Urinary bladder (tissue), 4 donors: ENCODE measurements around the gene ANOS1. TPM values are rescaled to one million over a fixed set of nuclear protein-coding genes. Genes with fewer than 3 reads are reported as not detected.
"Not testable (repeated sequence)": the region's sequence is repeated elsewhere in the genome, so short reads cannot be mapped to it uniquely, and the experiment has no call there.

ENCODE experiments used
- DNase-seq: peaks from one replicate; pipeline ENCODE4 v3.0.0-alpha.2; 2015; ENCODE audit errors: extremely low spot score
- H3K27ac ChIP-seq: one replicate; pipeline ENCODE4 v1.5.1; 2013; ENCODE audit warnings: low read depth, mild to moderate bottlenecking, moderate library complexity
- H3K36me3 ChIP-seq: one replicate; pipeline ENCODE4 v1.6.1; 2013; ENCODE audit warnings: mild to moderate bottlenecking, moderate library complexity; ENCODE audit not compliant: insufficient read depth
- H3K4me1 ChIP-seq: one replicate; pipeline ENCODE4 v1.6.1; 2013; ENCODE audit warnings: mild to moderate bottlenecking, moderate library complexity; ENCODE audit not compliant: insufficient read depth
- H3K4me3 ChIP-seq: one replicate; pipeline ENCODE4 v1.5.1; 2013; ENCODE audit warnings: low read depth, low read length
- WGBS: extraction: QIAGEN DNeasy Blood & Tissue Kit; methylation state at CpG from one replicate; pipeline ENCODE4 v1.1.7; 2013; 5-methylcytosine and 5-hydroxymethylcytosine counted together
- polyA plus RNA-seq: library from polyadenylated mRNA; stranded (reverse); fragments of 200-250 nt; gene quantifications from one replicate; pipeline ENCODE4 v1.2.3, GENCODE V29; 2013
- total RNA-seq: library from RNA; depleted of rRNA; stranded (reverse); fragments of >200 nt; gene quantifications from one replicate; pipeline ENCODE4 v1.2.3, GENCODE V29; 2014
- donor health status: healthy with polysubstance abuse.
- donor health status: healthy.

Gene ANOS1
- total RNA-seq (20.2 TPM), polyA plus RNA-seq (0.53 TPM)

GRCh38 chrX:8731559-8732395, at the start of gene ANOS1:
ANOS1 (minus strand) TSS chrX:8732137; CDS start chrX:8732036, 101 bp downstream.
- no peak for DNase-seq
- under 1% methylated on average over 86 of the region's 88 CpGs for WGBS
- Histone ChIP-seq H3K4me3 (peak within 1 kb of the TSS; percentile 37), H3K36me3 (no peaks in the 10 kb centered on the region), H3K4me1 (peaks cover 3% of the 10 kb centered on the region), H3K27ac (no peak within 1 kb of the TSS)

GRCh38 chrX:8773117-8773516, 41.2 kb upstream of the ANOS1 start:
- Histone ChIP-seq H3K4me3 (no peak overlapping the region), H3K27ac (no peak overlapping the region), H3K36me3 (no peaks in the 10 kb centered on the region), H3K4me1 (no peaks in the 10 kb centered on the region)
- no peak for DNase-seq
- WGBS = 72% methylated on average over 5 of the region's 5 CpGs

DNA sequence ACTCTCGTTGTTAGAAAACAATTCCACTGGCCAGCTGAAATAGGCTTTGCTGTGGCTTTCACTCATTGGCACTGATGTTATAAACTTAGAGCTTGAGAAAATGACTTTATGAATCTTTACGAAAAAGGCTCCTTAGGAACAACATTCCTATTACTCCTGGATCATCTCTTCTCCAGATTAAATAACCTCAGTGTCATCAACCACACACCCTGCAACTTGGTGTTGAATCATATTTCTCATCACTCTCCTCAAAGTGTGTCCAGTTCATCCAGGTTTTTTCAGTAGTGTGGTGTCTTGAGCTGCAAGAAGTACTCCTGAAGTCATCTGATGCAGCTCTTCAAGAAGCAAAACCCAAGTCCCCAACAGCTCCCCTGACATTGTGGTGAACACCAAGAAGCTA, 28.1 kb upstream of the ANOS1 start:
- H3K4me3 ChIP-seq = no peak overlapping the region
- WGBS = 41% methylated on average over 2 of the region's 2 CpGs
- no peak for DNase-seq

DNA sequence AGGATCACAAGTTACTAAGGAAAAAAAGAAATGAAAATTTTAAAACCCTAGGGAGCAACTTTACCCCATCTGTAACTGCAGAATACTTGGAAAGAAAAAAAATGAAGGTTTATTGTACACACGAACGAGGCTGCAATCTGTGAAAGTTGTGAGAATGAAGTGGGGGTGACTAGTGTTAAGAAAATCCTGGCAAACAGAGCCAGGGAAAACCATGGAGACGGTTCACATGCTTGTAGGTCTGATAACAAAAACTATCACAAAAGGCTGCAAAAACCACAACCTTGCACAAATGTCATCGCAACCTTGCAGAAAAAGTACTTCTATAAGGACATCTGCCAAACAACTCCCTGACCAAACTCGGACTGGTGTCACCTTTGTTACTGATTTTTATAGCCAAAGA, 26.8 kb upstream of the ANOS1 start:
- not testable (repeated sequence) for H3K4me1 ChIP-seq, H3K4me3 ChIP-seq, H3K27ac ChIP-seq, H3K36me3 ChIP-seq, DNase-seq
- WGBS = 55% methylated on average over 5 of the region's 5 CpGs

More for the DNA sequence above, 28.1 kb upstream of the ANOS1 start:
- no peaks in the 10 kb centered on the region for H3K36me3 ChIP-seq
- no peaks in the 10 kb centered on the region for H3K4me1 ChIP-seq
- no peak overlapping the region for H3K27ac ChIP-seq

- WGBS = 77% methylated on average over 7 of the region's 7 CpGs
- DNase-seq, H3K27ac ChIP-seq, H3K4me3 ChIP-seq, H3K36me3 ChIP-seq, H3K4me1 ChIP-seq: not testable (repeated sequence)
Observed at GRCh38 chrX:8757609-8758389, 25.9 kb upstream of the ANOS1 start.

DNA sequence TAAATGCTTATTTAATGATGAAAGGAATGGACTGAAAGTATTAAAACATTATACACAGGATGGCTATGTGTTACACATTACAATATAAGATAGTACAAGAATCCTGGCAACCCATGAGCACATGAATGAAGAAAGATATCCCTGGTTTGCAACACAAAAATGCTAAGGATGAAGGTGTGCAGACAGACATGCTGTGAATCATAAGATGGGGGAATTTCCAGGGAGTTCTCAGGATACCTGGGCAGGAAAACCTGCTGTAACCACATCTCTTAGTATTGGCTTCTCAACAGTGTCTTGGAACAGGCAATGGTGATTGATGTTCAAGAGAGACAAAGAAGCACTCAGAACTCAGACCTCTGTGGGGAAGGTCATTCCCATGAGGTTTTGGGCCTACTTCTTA, 23.9 kb upstream of the ANOS1 start:
- Histone ChIP-seq H3K4me1 (no peaks in the 10 kb centered on the region), H3K36me3 (no peaks in the 10 kb centered on the region), H3K4me3 (no peak overlapping the region), H3K27ac (no peak overlapping the region)
- no peak for DNase-seq

DNA sequence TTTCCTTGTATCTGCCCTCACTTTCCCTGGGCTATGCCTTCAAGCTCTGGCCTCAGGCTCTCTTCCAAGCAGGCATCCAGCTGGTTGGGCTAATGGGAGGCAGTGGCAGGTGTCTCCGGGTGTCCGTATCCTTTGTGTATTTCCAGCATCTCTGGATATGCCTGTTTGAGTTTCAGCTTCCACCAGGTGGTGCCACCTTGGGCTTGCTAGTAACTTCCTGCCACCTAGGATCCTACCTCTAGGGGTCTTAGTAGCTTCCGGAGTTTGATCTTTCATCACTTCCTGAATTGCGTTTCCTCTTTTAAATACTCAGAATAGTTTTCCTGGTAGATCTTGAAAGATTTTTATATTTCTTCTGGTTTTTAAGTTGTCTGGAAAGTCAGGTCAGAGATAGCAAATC, 23.2 kb upstream of the ANOS1 start:
- Histone ChIP-seq H3K4me3 (no peak overlapping the region), H3K36me3 (no peaks in the 10 kb centered on the region), H3K4me1 (no peaks in the 10 kb centered on the region), H3K27ac (no peak overlapping the region)
- DNase-seq = no peak
- 75% methylated on average over 4 of the region's 4 CpGs for WGBS

DNA sequence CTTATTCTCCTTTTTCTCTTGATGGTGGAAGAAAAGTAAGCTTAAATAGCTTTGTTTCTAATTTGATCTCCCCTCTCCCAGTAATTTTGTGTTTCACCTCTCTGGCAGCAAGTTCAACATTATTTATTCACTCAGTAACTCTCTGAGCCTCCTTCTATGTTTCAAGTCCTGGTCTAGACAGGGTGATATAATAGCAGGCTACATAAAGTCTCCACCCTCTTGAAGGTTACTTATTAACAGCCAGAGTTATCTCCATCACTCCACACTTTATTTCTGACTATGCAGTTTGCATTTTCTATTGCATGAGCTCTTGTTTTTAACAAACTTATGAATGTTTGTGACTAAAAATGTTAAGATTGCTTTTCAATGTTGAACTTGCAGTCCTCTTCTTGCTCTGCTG, 17.8 kb upstream of the ANOS1 start:
- DNase-seq = no peak
- Histone ChIP-seq H3K4me3 (no peak overlapping the region), H3K4me1 (no peaks in the 10 kb centered on the region), H3K27ac (no peak overlapping the region), H3K36me3 (no peaks in the 10 kb centered on the region)

- Histone ChIP-seq H3K27ac (no peak overlapping the region), H3K4me3 (no peak overlapping the region), H3K36me3 (no peaks in the 10 kb centered on the region), H3K4me1 (no peaks in the 10 kb centered on the region)
- DNase-seq = no peak
- WGBS = 9% methylated on average over 6 of the region's 6 CpGs
Observed at GRCh38 chrX:8748855-8749254, 16.9 kb upstream of the ANOS1 start.

- H3K27ac ChIP-seq = no peak overlapping the region
- 79% methylated on average over 11 of the region's 11 CpGs for WGBS
- H3K4me3 ChIP-seq = no peak overlapping the region
- no peaks in the 10 kb centered on the region for H3K36me3 ChIP-seq
- H3K4me1 ChIP-seq = no peaks in the 10 kb centered on the region
- DNase-seq = no peak
Observed at GRCh38 chrX:8743126-8743732, 11.3 kb upstream of the ANOS1 start.

- no peak for DNase-seq
- Histone ChIP-seq H3K4me1 (no peaks in the 10 kb centered on the region), H3K4me3 (no peak overlapping the region), H3K27ac (no peak overlapping the region), H3K36me3 (no peaks in the 10 kb centered on the region)
- 91% methylated on average over 10 of the region's 10 CpGs for WGBS
Observed at GRCh38 chrX:8741981-8742380, 10.0 kb upstream of the ANOS1 start.

GRCh38 chrX:8738588-8739189, 6.8 kb upstream of the ANOS1 start:
- 2% methylated on average over 7 of the region's 7 CpGs for WGBS
- H3K36me3 ChIP-seq = no peaks in the 10 kb centered on the region
- no peak overlapping the region for H3K27ac ChIP-seq
- H3K4me3 ChIP-seq = no peak overlapping the region
- no peak for DNase-seq
- H3K4me1 ChIP-seq = no peaks in the 10 kb centered on the region

DNA sequence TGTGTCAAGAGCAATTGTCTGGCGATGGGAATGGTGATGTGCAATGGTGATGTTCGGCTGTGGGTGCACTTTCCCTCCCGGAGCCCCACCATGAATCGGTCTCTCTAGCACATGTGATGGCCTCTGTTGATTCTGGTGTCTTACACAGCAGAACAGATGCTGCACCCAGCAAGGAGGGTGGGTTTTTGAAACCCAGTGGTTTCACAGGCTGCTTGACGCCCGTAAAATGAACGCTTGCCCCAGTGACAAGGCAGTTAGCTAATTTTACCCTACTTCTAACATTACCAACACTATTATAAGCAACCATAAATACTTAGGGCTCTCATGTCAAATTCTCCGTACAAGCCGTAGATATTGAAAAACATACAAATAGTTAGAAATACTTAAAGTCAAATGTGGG, 5.9 kb upstream of the ANOS1 start:
- DNase-seq = no peak
- no peaks in the 10 kb centered on the region for H3K4me1 ChIP-seq
- no peaks in the 10 kb centered on the region for H3K36me3 ChIP-seq
- 85% methylated on average over 9 of the region's 9 CpGs for WGBS
- no peak overlapping the region for H3K27ac ChIP-seq
- H3K4me3 ChIP-seq = no peak overlapping the region
